Measurements from ENCODE around the gene ACRBP. TPM values are rescaled to one million over a fixed set of nuclear protein-coding genes. Genes with fewer than 3 reads are reported as not detected.

The ACRBP gene
- total RNA-seq, 1 experiment from 2014 or later, result 2.9 TPM

GRCh38 chr12:6592087-6592486, 55.1 kb downstream of the ACRBP start:
- peaks cover 7% of the 10 kb centered on the region for H3K4me1 Mint-ChIP-seq (ENCODE audit: low read depth, unreplicated experiment)
- no peak overlapping the region for H3K4me3 Mint-ChIP-seq (ENCODE audit: low read depth, unreplicated experiment)
- no peaks in the 10 kb centered on the region for H3K9me3 Mint-ChIP-seq (ENCODE audit: low read depth, unreplicated experiment)
- CTCF ChIA-PET, result interaction anchor here (0.5 kb wide), 1 partner anchor 164 kb away, joined by 4 read pairs; no protein-coding TSS in a partner anchor
- TF ChIP-seq CTCF (IDR thresholded peaks at IDR 0.05; ENCODE audit: unreplicated experiment), result no peak
- DNase-seq, result no peak
- peaks cover 72% of the 10 kb centered on the region for H3K36me3 Mint-ChIP-seq (ENCODE audit: insufficient read depth, unreplicated experiment)
- no peaks in the 10 kb centered on the region for H3K27me3 Mint-ChIP-seq (ENCODE audit: unreplicated experiment)
- intact Hi-C loops (cut with micrococcal nuclease; ENCODE audit: unreplicated experiment), result no loop called here
- TSS peak; percentile 27 for BruUV-seq (replicated peaks)
- H3K27ac Mint-ChIP-seq (ENCODE audit: unreplicated experiment), result no peak overlapping the region

Other genes with a start within 250 kb of the ACRBP start
- gene CD27, start 202.5 kb downstream of the ACRBP start, total RNA-seq (2022), result not detected in 2 replicates
- 28.0 and 32.7 TPM in 2 replicates for gene TAPBPL, start 195.4 kb downstream of the ACRBP start, total RNA-seq (2022)
- 5.0 and 7.4 TPM in 2 replicates for gene VAMP1, start 176.8 kb downstream of the ACRBP start, total RNA-seq (2022)
- 213 and 220 TPM in 2 replicates for gene MRPL51, start 154.2 kb downstream of the ACRBP start, total RNA-seq (2022)
- 78.0 and 94.7 TPM in 2 replicates for gene NCAPD2, start 153.3 kb downstream of the ACRBP start, total RNA-seq (2022)
- 2,412 and 2,552 TPM in 2 replicates for gene GAPDH, start 112.9 kb downstream of the ACRBP start, total RNA-seq (2022)
- 0.76 and 1.0 TPM in 2 replicates for gene IFFO1, start 91.4 kb downstream of the ACRBP start, total RNA-seq (2022)
- gene NOP2, start 79.1 kb downstream of the ACRBP start, total RNA-seq (2022), result 86.1 and 88.5 TPM in 2 replicates
- gene CHD4, start 40.1 kb downstream of the ACRBP start, total RNA-seq (2022), result 164 and 165 TPM in 2 replicates
- 2.5 and 3.2 TPM in 2 replicates for gene LPAR5, start 11.5 kb downstream of the ACRBP start, total RNA-seq (2022)
- gene ING4, start 15.7 kb upstream of the ACRBP start, total RNA-seq (2022), result 24.9 and 26.6 TPM in 2 replicates
- gene ZNF384, start 41.9 kb upstream of the ACRBP start, total RNA-seq (2022), result 64.9 and 68.5 TPM in 2 replicates
- not detected in 2 replicates for gene PIANP, start 53.4 kb upstream of the ACRBP start, total RNA-seq (2022)
- gene COPS7A, start 76.6 kb upstream of the ACRBP start, total RNA-seq (2022), result 47.3 and 55.3 TPM in 2 replicates
- 176 and 183 TPM in 2 replicates for gene MLF2, start 105.7 kb upstream of the ACRBP start, total RNA-seq (2022)
- gene PTMS, start 118.9 kb upstream of the ACRBP start, total RNA-seq (2022), result 53.5 and 62.9 TPM in 2 replicates
- 0.34 TPM in 1 of 2 replicates, not detected in the other for gene LAG3, start 125.1 kb upstream of the ACRBP start, total RNA-seq (2022)
- gene CD4, start 142.1 kb upstream of the ACRBP start, total RNA-seq (2022), result not detected in 2 replicates
- not detected in 2 replicates for gene GPR162, start 174.4 kb upstream of the ACRBP start, total RNA-seq (2022)
- 0.45 and 0.56 TPM in 2 replicates for gene P3H3, start 181.0 kb upstream of the ACRBP start, total RNA-seq (2022)
- gene GNB3, start 193.5 kb upstream of the ACRBP start, total RNA-seq (2022), result not detected in 2 replicates
- gene CDCA3, start 203.9 kb upstream of the ACRBP start, total RNA-seq (2022), result 47.9 and 57.1 TPM in 2 replicates
- gene USP5, start 204.7 kb upstream of the ACRBP start, total RNA-seq (2022), result 126 and 128 TPM in 2 replicates
- gene TPI1, start 220.1 kb upstream of the ACRBP start, total RNA-seq (2022), result 608 and 639 TPM in 2 replicates
- 18.0 and 21.5 TPM in 2 replicates for gene SPSB2, start 225.9 kb upstream of the ACRBP start, total RNA-seq (2022)